Left ventricle myocardium inferior (tissue), 1 donor: ENCODE results near the gene EIF1AX. TPM values are rescaled to one million over a fixed set of nuclear protein-coding genes. Genes with fewer than 3 reads are reported as not detected.

Experiments
- DNase-seq: peaks from one replicate; pipeline ENCODE4 v3.0.0-alpha.2; 2020
- H3K27ac ChIP-seq: fragments of 200-600 bp; replicated peaks from 2 replicates; pipeline ENCODE4 v1.8.0; 2021
- H3K27me3 ChIP-seq: fragments of 200-600 bp; 2 replicates; pipeline ENCODE4 v1.8.0; 2021; ENCODE audit warnings: low read depth
- H3K36me3 ChIP-seq: fragments of 200-600 bp; 2 replicates; pipeline ENCODE4 v1.8.0; 2021
- H3K4me1 ChIP-seq: fragments of 200-600 bp; 2 replicates; pipeline ENCODE4 v1.8.0; 2021
- H3K4me3 ChIP-seq: fragments of 200-600 bp; 2 replicates; pipeline ENCODE4 v1.8.0; 2021; ENCODE audit warnings: mild to moderate bottlenecking, moderate library complexity
- H3K9me3 ChIP-seq: fragments of 200-600 bp; replicated peaks from 2 replicates; pipeline ENCODE4 v1.8.0; 2021
- intact Hi-C: fragments of 100-400 bp; cut with micrococcal nuclease; formaldehyde crosslinking; loops from one replicate; pipeline ENCODE4 v1.11.0; 2022
- long read RNA-seq: library from polyadenylated mRNA; unstranded; transcript quantifications from one replicate; pipeline ENCODE4 v2.0.0, GENCODE V29; 2021
- total RNA-seq: library from RNA; stranded (reverse); fragmentation: NEBNext Ultra II Directional; extraction: Animal tissue kit (Norgen Biotek cat#: 25700); gene quantifications from one replicate; pipeline ENCODE4 v1.2.1, GENCODE V29; 2021
- TF ChIP-seq, protein P1 (sequence below): fragments of 200-600 bp; IDR thresholded peaks from 2 replicates; pipeline ENCODE4 v1.8.0; 2021; ENCODE audit warnings: antibody characterized with exemption, mild to moderate bottlenecking, borderline replicate concordance
- donor health status: DM: no; HTN: yes; CAD: no; lungs with severe emphysema.

Gene EIF1AX, protein sequence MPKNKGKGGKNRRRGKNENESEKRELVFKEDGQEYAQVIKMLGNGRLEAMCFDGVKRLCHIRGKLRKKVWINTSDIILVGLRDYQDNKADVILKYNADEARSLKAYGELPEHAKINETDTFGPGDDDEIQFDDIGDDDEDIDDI
- total RNA-seq = 56.8 TPM
- long read RNA-seq, full-length matches to known transcripts = 45 of 50 reads
- long read RNA-seq, partial matches to known transcripts = 3 of 50 reads
- long read RNA-seq, other reads (novel, unspliced or antisense) = 2 of 50 reads

DNA sequence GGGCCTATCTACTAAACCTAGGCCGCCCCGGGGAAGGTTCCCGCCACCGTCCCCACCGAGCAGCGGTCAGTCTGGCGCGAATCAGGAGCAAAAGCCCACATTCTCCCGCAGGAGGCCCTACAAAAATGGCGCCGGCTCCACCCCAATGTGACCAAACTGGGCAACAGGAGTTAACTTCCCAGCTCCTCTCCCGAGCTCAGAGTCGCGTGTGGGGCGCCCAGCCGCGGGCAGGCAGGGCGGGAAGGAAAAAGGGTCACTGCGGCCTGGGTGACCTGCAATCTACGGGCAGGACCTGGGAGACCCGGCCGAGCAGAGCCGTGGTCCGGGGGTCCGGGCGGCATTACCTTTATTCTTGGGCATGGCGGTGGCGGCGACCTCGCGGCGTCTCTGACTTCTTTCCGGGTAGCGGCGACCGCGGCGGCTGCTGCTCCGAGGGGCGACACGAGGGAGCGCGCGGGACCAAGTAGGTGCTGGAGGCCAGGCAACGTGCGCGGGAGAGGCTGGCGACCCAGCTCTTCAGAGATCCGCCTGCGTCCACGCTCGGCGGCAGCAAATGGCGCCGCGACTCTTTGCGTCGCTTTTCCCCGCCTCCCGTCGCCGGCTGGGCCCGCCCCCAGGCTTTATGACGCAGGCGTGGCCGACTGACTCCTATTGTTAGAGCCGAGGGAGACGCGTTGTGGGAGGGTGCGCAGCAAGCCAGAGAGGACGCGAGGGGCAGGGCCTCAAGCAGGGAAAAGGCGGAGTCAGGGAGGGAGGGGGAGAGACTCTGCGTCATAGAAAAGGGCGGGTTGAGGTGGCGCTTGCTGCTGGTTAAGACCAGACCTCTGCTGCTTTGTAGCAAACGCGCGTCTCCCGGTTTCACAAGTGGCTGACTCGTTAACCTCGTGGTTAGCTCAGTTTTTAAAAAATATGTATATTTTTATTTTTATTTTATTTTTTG lies at the start of gene EIF1AX:
TSS of gene EIF1AX (minus strand) at position 558 of the 940 bp plus-strand sequence. CDS start at position 360, 198 bp downstream.
- no peaks in the 10 kb centered on the region for H3K9me3 ChIP-seq
- DNase-seq = peak; percentile 95
- peaks cover 16% of the 10 kb centered on the region for H3K36me3 ChIP-seq
- H3K4me3 ChIP-seq = peak within 1 kb of the TSS; percentile 81
- peak within 1 kb of the TSS; percentile 88 for H3K27ac ChIP-seq
- intact Hi-C loops = no loop called here
- no peaks in the 10 kb centered on the region for H3K27me3 ChIP-seq
- TF ChIP-seq, protein P1, sequence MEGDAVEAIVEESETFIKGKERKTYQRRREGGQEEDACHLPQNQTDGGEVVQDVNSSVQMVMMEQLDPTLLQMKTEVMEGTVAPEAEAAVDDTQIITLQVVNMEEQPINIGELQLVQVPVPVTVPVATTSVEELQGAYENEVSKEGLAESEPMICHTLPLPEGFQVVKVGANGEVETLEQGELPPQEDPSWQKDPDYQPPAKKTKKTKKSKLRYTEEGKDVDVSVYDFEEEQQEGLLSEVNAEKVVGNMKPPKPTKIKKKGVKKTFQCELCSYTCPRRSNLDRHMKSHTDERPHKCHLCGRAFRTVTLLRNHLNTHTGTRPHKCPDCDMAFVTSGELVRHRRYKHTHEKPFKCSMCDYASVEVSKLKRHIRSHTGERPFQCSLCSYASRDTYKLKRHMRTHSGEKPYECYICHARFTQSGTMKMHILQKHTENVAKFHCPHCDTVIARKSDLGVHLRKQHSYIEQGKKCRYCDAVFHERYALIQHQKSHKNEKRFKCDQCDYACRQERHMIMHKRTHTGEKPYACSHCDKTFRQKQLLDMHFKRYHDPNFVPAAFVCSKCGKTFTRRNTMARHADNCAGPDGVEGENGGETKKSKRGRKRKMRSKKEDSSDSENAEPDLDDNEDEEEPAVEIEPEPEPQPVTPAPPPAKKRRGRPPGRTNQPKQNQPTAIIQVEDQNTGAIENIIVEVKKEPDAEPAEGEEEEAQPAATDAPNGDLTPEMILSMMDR = no peak
- H3K4me1 ChIP-seq = peaks cover 30% of the 10 kb centered on the region

DNA sequence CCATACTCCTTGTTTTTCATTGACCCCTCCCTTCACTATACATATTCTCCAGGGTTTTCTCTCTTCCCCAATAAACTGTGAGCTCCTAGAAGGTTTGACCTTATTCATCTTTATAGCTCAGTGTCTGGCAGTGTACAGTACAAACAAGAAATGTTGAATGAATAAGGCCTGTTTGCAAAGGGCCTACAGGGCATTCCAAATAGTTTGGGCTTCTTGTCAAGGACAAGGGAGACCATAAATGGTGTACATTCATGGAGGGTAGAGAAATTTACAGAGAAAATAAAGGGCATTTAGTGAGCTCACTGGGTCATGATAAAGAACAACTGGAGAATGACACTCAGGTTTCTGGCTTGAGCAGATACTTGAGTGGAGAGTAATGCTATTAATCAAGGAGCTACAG lies 47.5 kb upstream of the EIF1AX start:
- DNase-seq = no peak
- intact Hi-C loops = no loop called here
- Histone ChIP-seq H3K4me1 (no peaks in the 10 kb centered on the region), H3K27me3 (no peaks in the 10 kb centered on the region), H3K27ac (no peak overlapping the region), H3K36me3 (peaks cover 52% of the 10 kb centered on the region), H3K4me3 (no peak overlapping the region), H3K9me3 (no peaks in the 10 kb centered on the region)
- TF ChIP-seq, protein P1 = no peak

DNA sequence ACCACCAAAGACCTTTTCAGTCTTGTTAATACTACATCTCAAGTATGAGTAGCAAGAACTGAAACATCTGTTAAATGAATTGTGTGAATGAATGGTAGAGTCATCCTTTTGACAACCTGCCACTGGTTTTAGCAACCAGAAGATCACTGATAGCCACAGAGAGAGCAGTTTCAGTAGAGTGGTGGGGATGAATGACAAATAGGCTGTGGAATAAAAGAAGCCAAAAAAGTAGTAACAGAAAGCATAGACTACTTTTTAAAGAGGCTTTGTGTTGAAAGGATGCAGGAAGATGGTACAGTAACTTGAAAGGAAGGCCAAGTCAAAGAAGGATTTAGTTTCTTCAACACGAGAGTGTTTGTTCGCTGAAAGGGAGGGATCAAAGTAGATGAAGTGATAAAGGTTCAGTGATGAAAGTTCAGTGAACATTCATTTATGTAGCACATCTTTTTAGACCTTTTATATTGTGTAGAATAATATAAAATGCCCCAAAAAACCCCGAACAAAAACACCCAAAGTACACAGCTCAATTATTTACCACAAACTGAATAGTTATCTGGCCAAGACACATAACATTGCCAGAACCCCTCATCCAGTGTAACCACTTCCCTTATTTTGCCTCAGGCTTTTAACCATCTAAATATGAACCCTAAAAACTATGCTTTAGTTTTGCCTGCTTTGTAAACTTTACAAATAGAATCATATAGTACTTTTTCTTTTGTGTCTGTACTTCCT lies 40.1 kb upstream of the EIF1AX start:
- H3K4me1 ChIP-seq = peaks cover 3% of the 10 kb centered on the region
- peaks cover 38% of the 10 kb centered on the region for H3K36me3 ChIP-seq
- TF ChIP-seq, protein P1 = no peak
- no peak overlapping the region for H3K4me3 ChIP-seq
- DNase-seq = no peak
- H3K27ac ChIP-seq = no peak overlapping the region
- no peaks in the 10 kb centered on the region for H3K27me3 ChIP-seq
- H3K9me3 ChIP-seq = no peaks in the 10 kb centered on the region
- intact Hi-C loops = no loop called here

DNA sequence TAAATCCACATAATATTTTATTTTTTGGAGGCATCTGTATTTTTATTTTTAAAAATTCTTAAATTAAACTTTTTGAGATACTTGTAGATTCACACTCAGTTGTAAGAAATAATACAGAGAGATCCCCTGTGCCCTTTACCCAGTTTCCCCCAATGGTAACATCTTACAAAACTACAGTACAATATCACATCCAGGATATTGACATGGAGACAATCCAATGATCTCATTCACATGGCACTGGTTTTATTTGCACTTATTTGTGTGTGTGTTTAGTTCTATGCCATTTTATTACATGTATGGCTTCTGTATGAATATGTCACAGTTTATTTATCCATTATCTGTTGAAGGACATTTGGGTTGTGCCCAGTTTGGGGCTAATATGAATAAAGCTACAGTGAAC lies 35.5 kb upstream of the EIF1AX start:
- no peaks in the 10 kb centered on the region for H3K9me3 ChIP-seq
- intact Hi-C loops = no loop called here
- no peaks in the 10 kb centered on the region for H3K27me3 ChIP-seq
- DNase-seq = no peak
- no peak overlapping the region for H3K4me3 ChIP-seq
- peaks cover 7% of the 10 kb centered on the region for H3K4me1 ChIP-seq
- TF ChIP-seq, protein P1 = no peak
- H3K27ac ChIP-seq = no peak overlapping the region
- H3K36me3 ChIP-seq = peaks cover 43% of the 10 kb centered on the region

DNA sequence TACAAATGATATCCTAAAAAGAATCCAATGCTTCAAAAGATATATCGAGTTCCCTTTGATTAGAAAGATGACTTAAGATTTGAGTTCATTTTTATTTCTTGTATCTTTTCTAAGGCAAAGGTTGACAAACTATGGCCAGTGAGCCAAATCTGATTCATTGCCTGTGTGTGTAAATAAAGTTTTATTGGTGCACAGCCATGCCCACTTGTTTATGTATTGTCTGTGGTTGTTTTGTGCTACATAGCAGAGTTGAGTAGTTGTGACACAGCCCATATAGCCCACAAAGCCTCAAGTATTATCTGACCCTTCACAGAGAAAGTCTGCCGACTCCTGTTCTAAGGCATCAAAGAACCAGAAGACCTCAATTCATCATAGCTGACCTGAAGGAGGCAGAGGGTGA lies 32.2 kb upstream of the EIF1AX start:
- H3K4me3 ChIP-seq = no peak overlapping the region
- peaks cover 44% of the 10 kb centered on the region for H3K36me3 ChIP-seq
- H3K9me3 ChIP-seq = no peaks in the 10 kb centered on the region
- peaks cover 8% of the 10 kb centered on the region for H3K4me1 ChIP-seq
- TF ChIP-seq, protein P1 = no peak
- DNase-seq = no peak
- no peak overlapping the region for H3K27ac ChIP-seq
- intact Hi-C loops = no loop called here
- H3K27me3 ChIP-seq = no peaks in the 10 kb centered on the region
